H1 (cell line): Measurements from ENCODE around the gene RAMP2. TPM values are rescaled to one million over a fixed set of nuclear protein-coding genes. Genes with fewer than 3 reads are reported as not detected.

ENCODE experiments used
- CTCF ChIA-PET: fragments of 300-600 bp; sonication (Branson Sonifier 250); formaldehyde crosslinking; loops from one replicate; lab custom pipeline; 2021; ENCODE audit not compliant: partially characterized antibody; lab: Charles Lee
- POLR2A ChIA-PET: fragments of 300-600 bp; sonication (Branson Sonifier 250); formaldehyde crosslinking; loops from one replicate; lab custom pipeline; 2021; ENCODE audit warnings: inconsistent platforms; ENCODE audit not compliant: partially characterized antibody; lab: Charles Lee
- DNase-seq, 2 experiments: peaks; one replicate each; pipeline versions ENCODE4 v3.0.0 to v3.0.0-alpha.2; 2010 to 2022; ENCODE audit warnings: low spot score in 2 of 2, low read depth in 1 of 2, mixed read lengths in 1 of 2
- FAIRE-seq: peaks from 2 replicates; lab custom pipeline; 2011; peaks lifted over from hg19 to GRCh38; lab: Jason Lieb, UNC
- H2AFZ ChIP-seq: 2 replicates; pipeline ENCODE4 v1.8.1; 2012; ENCODE audit warnings: low read length, inconsistent platforms
- H2AK5ac ChIP-seq: 2 replicates; pipeline ENCODE4 v1.6.1; 2013; ENCODE audit warnings: low read depth, low read length
- H2BK120ac ChIP-seq: replicated peaks from 2 replicates; pipeline ENCODE3; 2013; ENCODE audit warnings: low read depth, low read length, inconsistent platforms
- H2BK12ac ChIP-seq: 2 replicates; pipeline ENCODE4 v1.6.1; 2013; ENCODE audit warnings: low read depth, low read length
- H2BK15ac ChIP-seq: 2 replicates; pipeline ENCODE4 v1.6.1; 2013; ENCODE audit warnings: low read length
- H2BK20ac ChIP-seq: 2 replicates; pipeline ENCODE4 v1.6.1; 2013; ENCODE audit warnings: low read length
- H2BK5ac ChIP-seq: 2 replicates; pipeline ENCODE4 v1.6.1; 2013; ENCODE audit warnings: low read depth, low read length
- H3K14ac ChIP-seq: 2 replicates; pipeline ENCODE4 v1.6.1; 2013; ENCODE audit warnings: inconsistent platforms; ENCODE audit not compliant: insufficient read length
- H3K18ac ChIP-seq: 2 replicates; pipeline ENCODE4 v1.6.1; 2013; ENCODE audit warnings: low read length; ENCODE audit errors: extremely low read depth
- H3K23ac ChIP-seq: 2 replicates; pipeline ENCODE4 v1.6.1; 2013; ENCODE audit warnings: inconsistent platforms; ENCODE audit not compliant: insufficient read length
- H3K23me2 ChIP-seq: 2 replicates; pipeline ENCODE4 v1.6.1; 2013; ENCODE audit warnings: low read depth, low read length
- H3K27ac ChIP-seq: 2 replicates; pipeline ENCODE4 v1.6.1; 2011; ENCODE audit warnings: low read depth, low read length, inconsistent platforms
- H3K27me3 ChIP-seq, 4 experiments: replicated peaks in 1 of 4; 1 replicate in 1 of 4; 2 replicates in 3 of 4; pipeline versions ENCODE4 v1.6.1 to v1.8.1; 2011 to 2013; ENCODE audit warnings: low read length in 3 of 4, mild to moderate bottlenecking in 3 of 4, inconsistent platforms in 2 of 4, mixed read lengths in 2 of 4, moderate library complexity in 1 of 4; ENCODE audit not compliant: control insufficient read depth in 3 of 4, insufficient read depth in 3 of 4; ENCODE audit errors: extremely low read depth in 1 of 4
- H3K36me3 ChIP-seq, 4 experiments: 2 replicates each; pipeline versions ENCODE4 v1.6.1 to v1.8.1; 2011 to 2013; ENCODE audit warnings: mild to moderate bottlenecking in 4 of 4, low read length in 3 of 4, moderate library complexity in 2 of 4, control low read depth in 1 of 4, inconsistent platforms in 1 of 4; ENCODE audit not compliant: insufficient read depth in 4 of 4, control insufficient read depth in 2 of 4
- H3K4ac ChIP-seq: replicated peaks from 2 replicates; pipeline ENCODE3; 2013; ENCODE audit warnings: low read length, low read depth, mixed read lengths, inconsistent platforms; ENCODE audit not compliant: insufficient read length
- H3K4me1 ChIP-seq, 4 experiments: replicated peaks in 1 of 4; 1 replicate in 1 of 4; 2 replicates in 3 of 4; pipeline versions ENCODE4 v1.6.1 to v1.8.1; 2011 to 2013; ENCODE audit warnings: low read length in 3 of 4, inconsistent platforms in 2 of 4, mixed read lengths in 1 of 4; ENCODE audit not compliant: insufficient read depth in 4 of 4, control insufficient read depth in 3 of 4
- H3K4me2 ChIP-seq, 2 experiments: 2 replicates each; pipeline versions ENCODE4 v1.6.1 to v1.8.1; 2011 to 2013; ENCODE audit warnings: low read depth in 2 of 2, low read length in 2 of 2, control low read depth in 1 of 2, inconsistent platforms in 1 of 2, mild to moderate bottlenecking in 1 of 2; ENCODE audit not compliant: insufficient read depth in 1 of 2
- H3K4me3 ChIP-seq, 4 experiments: fragments of 200-600, 300-600 bp in 1 of 4; sonication (generic), shearing (Covaris generic), sonication (Bioruptor Twin) in 1 of 4; 2 replicates each; pipeline versions ENCODE4 v1.5.1 to v1.8.1; 2011 to 2016; ENCODE audit warnings: low read length in 4 of 4, low read depth in 3 of 4, control low read depth in 2 of 4, inconsistent platforms in 2 of 4, mild to moderate bottlenecking in 2 of 4, mixed read lengths in 1 of 4, moderate library complexity in 1 of 4; ENCODE audit not compliant: insufficient read depth in 2 of 4; ENCODE audit errors: extremely low read depth in 1 of 4
- H3K56ac ChIP-seq: replicated peaks from 2 replicates; pipeline ENCODE3; 2013; ENCODE audit warnings: low read depth, mild to moderate bottlenecking, mixed read lengths, low read length, inconsistent platforms; ENCODE audit not compliant: insufficient read length
- H3K79me1 ChIP-seq: 2 replicates; pipeline ENCODE4 v1.6.1; 2013; ENCODE audit warnings: low read depth, low read length, control low read depth
- H3K79me2 ChIP-seq, 2 experiments: 2 replicates each; pipeline versions ENCODE4 v1.6.1 to v1.8.1; 2012 to 2013; ENCODE audit warnings: low read length in 2 of 2, mild to moderate bottlenecking in 2 of 2, inconsistent platforms in 1 of 2; ENCODE audit not compliant: insufficient read depth in 2 of 2, control insufficient read depth in 1 of 2
- H3K9ac ChIP-seq, 4 experiments: replicated peaks in 1 of 4; 1 replicate in 1 of 4; 2 replicates in 3 of 4; pipeline versions ENCODE4 v1.6.1 to v1.8.1; 2011 to 2013; ENCODE audit warnings: low read depth in 3 of 4, low read length in 3 of 4, control low read depth in 2 of 4, mild to moderate bottlenecking in 2 of 4, moderate library complexity in 2 of 4, inconsistent platforms in 1 of 4; ENCODE audit errors: extremely low read depth in 1 of 4
- H3K9me3 ChIP-seq, 2 experiments: 2 replicates each; pipeline versions ENCODE4 v1.6.1 to v1.8.1; 2012 to 2013; ENCODE audit warnings: mild to moderate bottlenecking in 2 of 2, moderate library complexity in 2 of 2, control low read depth in 1 of 2, inconsistent platforms in 1 of 2, low read depth in 1 of 2, low read length in 1 of 2, mixed read lengths in 1 of 2; ENCODE audit not compliant: insufficient read depth in 2 of 2
- H4K20me1 ChIP-seq, 2 experiments: replicated peaks in 1 of 2; 2 replicates each; pipeline versions ENCODE3 to v1.8.1; 2011 to 2013; ENCODE audit warnings: inconsistent platforms in 2 of 2, low read length in 2 of 2, mild to moderate bottlenecking in 1 of 2; ENCODE audit not compliant: insufficient read depth in 2 of 2, control insufficient read depth in 1 of 2
- H4K5ac ChIP-seq: 2 replicates; pipeline ENCODE4 v1.6.1; 2013; ENCODE audit warnings: low read length, low read depth, mixed read lengths, inconsistent platforms; ENCODE audit not compliant: insufficient read length
- H4K8ac ChIP-seq: 2 replicates; pipeline ENCODE4 v1.8.0; 2013; ENCODE audit warnings: mild to moderate bottlenecking, moderate library complexity, low read length, inconsistent platforms; ENCODE audit not compliant: insufficient read depth; ENCODE audit errors: extremely low read depth
- H4K91ac ChIP-seq: replicated peaks from 2 replicates; pipeline ENCODE3; 2013; ENCODE audit warnings: low read length, mixed read lengths, inconsistent platforms; ENCODE audit not compliant: insufficient read length
- BACH1 ChIP-seq: IDR thresholded peaks from 2 replicates; pipeline ENCODE4 v1.6.1; 2012; ENCODE audit warnings: low read length, improper control_type of control experiment
- CBX5 ChIP-seq: fragments of 300-800, 300-1000 bp; sonication (generic); IDR thresholded peaks from 2 replicates; pipeline ENCODE4 v1.7.1; 2016; ENCODE audit warnings: antibody characterized with exemption, low read length, low read depth
- CHD2 ChIP-seq: IDR thresholded peaks from 2 replicates; pipeline ENCODE4 v1.6.1; 2012; ENCODE audit warnings: low read length, improper control_type of control experiment
- CTCF ChIP-seq, 3 experiments: IDR thresholded peaks; 1 replicate in 2 of 3; 2 replicates in 1 of 3; pipeline versions ENCODE4 v1.5.1 to v1.6.1; 2011; ENCODE audit warnings: low read length in 3 of 3, mild to moderate bottlenecking in 3 of 3, inconsistent platforms in 2 of 3, low read depth in 1 of 3, moderate library complexity in 1 of 3; ENCODE audit not compliant: insufficient read depth in 1 of 3; ENCODE audit errors: control extremely low read depth in 1 of 3
- FOSL1 ChIP-seq: IDR thresholded peaks from 2 replicates; pipeline ENCODE4 v1.6.1; 2011; ENCODE audit warnings: mild to moderate bottlenecking, low read depth, low read length, moderate library complexity; ENCODE audit not compliant: insufficient read depth
- HDAC6 ChIP-seq: IDR thresholded peaks from one replicate; pipeline ENCODE4 v1.7.1; 2012; ENCODE audit warnings: low read depth, mild to moderate bottlenecking, inconsistent platforms, low read length, moderate library complexity
- JUND ChIP-seq: IDR thresholded peaks from 2 replicates; pipeline ENCODE4 v1.6.1; 2011; ENCODE audit warnings: mild to moderate bottlenecking, improper control_type of control experiment, low read length
- KDM5A ChIP-seq: fragments of 200-600 bp; IDR thresholded peaks from 2 replicates; pipeline ENCODE4 v1.7.1; 2012; ENCODE audit warnings: mild to moderate bottlenecking, low read length, inconsistent platforms, mixed read lengths
- PHF8 ChIP-seq: fragments of 200-600 bp; sonication (generic); conservative IDR thresholded peaks from 2 replicates; pipeline ENCODE4 v1.7.1; 2012; ENCODE audit warnings: low read depth, mild to moderate bottlenecking, inconsistent platforms, low read length, moderate library complexity
- SP2 ChIP-seq: IDR thresholded peaks from 2 replicates; pipeline ENCODE4 v1.6.1; 2012; ENCODE audit warnings: mild to moderate bottlenecking, low read length, inconsistent platforms
- SP4 ChIP-seq: IDR thresholded peaks from 2 replicates; pipeline ENCODE4 v1.6.1; 2012; ENCODE audit warnings: low read length, inconsistent platforms
- TCF12 ChIP-seq: IDR thresholded peaks from 2 replicates; pipeline ENCODE4 v1.6.1; 2011; ENCODE audit warnings: low read depth, mild to moderate bottlenecking, low read length
- WGBS, 2 experiments: shearing (Covaris generic) in 1 of 2; methylation state at CpG; one replicate each; pipeline versions ENCODE4 v1.1.6 to v1.1.7; 2013 to 2015; ENCODE audit warnings: low lambda C conversion rate in 2 of 2, mixed read lengths in 2 of 2, inconsistent platforms in 1 of 2, low coverage in 1 of 2, missing lambda C conversion rate in 1 of 2; ENCODE audit not compliant: insufficient replicate concordance in 2 of 2, insufficient coverage in 1 of 2, insufficient read length in 1 of 2; ENCODE audit errors: extremely low coverage in 1 of 2, missing lambda C conversion rate in 1 of 2; 5-methylcytosine and 5-hydroxymethylcytosine counted together
- polyA plus RNA-seq, 7 experiments: library from polyadenylated mRNA; depleted of rRNA in 3 of 7; stranded (reverse) in 5 of 7; unstranded in 2 of 7; fragments of >200 nt in 5 of 7; fragments of 200-250 nt in 2 of 7; gene quantifications; 1 replicate in 5 of 7; 2 replicates in 1 of 7; 4 replicates in 1 of 7; pipeline versions ENCODE4 v1.2.1 to v1.2.3, GENCODE V29; 2011 to 2013; ENCODE audit warnings: missing spikeins in 2 of 7, mixed read lengths in 2 of 7
- total RNA-seq: library from RNA; stranded (reverse); fragmentation: NEBNext Ultra II Directional; extraction: Animal tissue kit (Norgen Biotek cat#: 25700); gene quantifications from 2 replicates; pipeline ENCODE4 v1.2.1, GENCODE V29; 2021

Gene RAMP2
- total and polyA plus RNA-seq, 2 of the 8 experiments (the other 6 are each of a cell fraction or from before 2014, with no cell fraction given), result 13.4 to 41.7 TPM

- Histone ChIP-seq H2BK20ac (no peak overlapping the region), H3K27ac (no peak overlapping the region), H3K18ac (no peak overlapping the region), H4K5ac (no peak overlapping the region), H2AK5ac (no peak overlapping the region), H3K36me3 (peaks cover 7 to 23% (median 14%) of the 10 kb centered on the region in 4 experiments; a peak in 6 of 8 replicates), H3K79me2 (no peaks in the 10 kb centered on the region), H3K4ac (no peak overlapping the region), H3K9ac (no peak overlapping the region), H2BK15ac (no peak overlapping the region), H3K4me3 (no peak overlapping the region), H4K20me1 (no peaks in the 10 kb centered on the region), H3K79me1 (0 out of 2 replicates have a peak, but pooled peaks cover 4% of the 10 kb centered on the region), H3K23me2 (peaks cover 10% of the 10 kb centered on the region; the same call in 1 of the 2 replicates), H2BK120ac (no peak overlapping the region), H4K8ac (no peak overlapping the region), H2BK5ac (no peak overlapping the region), H2AFZ (no peak overlapping the region), H3K9me3 (no peaks in the 10 kb centered on the region), H4K91ac (no peak overlapping the region), H3K14ac (no peak overlapping the region), H3K27me3 (peaks cover 0 to under 1% (median 0%) of the 10 kb centered on the region in 4 experiments; a peak in 3 of 7 replicates), H3K23ac (no peak overlapping the region), H2BK12ac (no peak overlapping the region), H3K4me2 (no peak overlapping the region), H3K56ac (no peak overlapping the region), H3K4me1 (peaks cover 0 to 4% (median 3%) of the 10 kb centered on the region in 4 experiments; a peak in 3 of 7 replicates)
- DNase-seq (no peak), FAIRE-seq (no peak)
- ChIA-PET CTCF (no interaction called here), POLR2A (no interaction called here)
- 88% methylated on average over 3 of the region's 3 CpGs; no CpG with 5 or more reads in 1 of the 2 experiments for WGBS, 2 experiments
- TF ChIP-seq BACH1 (no peak), JUND (no peak), CHD2 (no peak), FOSL1 (no peak), PHF8 (no peak), TCF12 (no peak), KDM5A (no peak), HDAC6 (no peak), SP2 (no peak), CTCF (IDR thresholded peaks at IDR 0.05; ENCODE audit: control extremely low read depth in 1 of 3, insufficient read depth in 1 of 3, low read depth in 1 of 3, low read length in 3 of 3) (no peak), CBX5 (no peak), SP4 (no peak)
Observed at GRCh38 chr17:42775534-42776098, 14.6 kb downstream of the RAMP2 start.
